Parathyroid adenoma (tissue), 2 donors: ENCODE measurements around the gene UPF2.

Source experiments
- H2AFZ ChIP-seq: fragments of 300-600 bp; sonication (generic); one replicate; pipeline ENCODE4 v1.7.0; 2017; ENCODE audit warnings: antibody characterized with exemption, mild to moderate bottlenecking
- H3K27ac ChIP-seq: fragments of 300-600 bp; sonication (generic); one replicate; pipeline ENCODE4 v1.7.0; 2017
- H3K27me3 ChIP-seq: fragments of 300-600 bp; sonication (generic); one replicate; pipeline ENCODE4 v1.7.0; 2017; ENCODE audit warnings: low read length; ENCODE audit not compliant: control insufficient read depth, insufficient read depth
- H3K36me3 ChIP-seq: fragments of 300-600 bp; sonication (generic); one replicate; pipeline ENCODE4 v1.7.0; 2017; ENCODE audit warnings: low read length; ENCODE audit not compliant: control insufficient read depth, insufficient read depth
- H3K4me1 ChIP-seq: fragments of 300-600 bp; sonication (generic); one replicate; pipeline ENCODE4 v1.7.0; 2017; ENCODE audit warnings: control low read depth
- H3K4me2 ChIP-seq: fragments of 300-600 bp; sonication (generic); one replicate; pipeline ENCODE4 v1.7.0; 2017; ENCODE audit warnings: low read length
- H3K4me3 ChIP-seq: fragments of 300-600 bp; sonication (generic); one replicate; pipeline ENCODE4 v1.7.0; 2017; ENCODE audit warnings: low read depth, low read length
- H3K79me2 ChIP-seq: fragments of 300-600 bp; sonication (generic); one replicate; pipeline ENCODE4 v1.7.0; 2017; ENCODE audit warnings: control low read depth
- H3K9ac ChIP-seq: fragments of 300-600 bp; sonication (generic); one replicate; pipeline ENCODE4 v1.7.0; 2017; ENCODE audit warnings: mild to moderate bottlenecking
- H3K9me3 ChIP-seq: fragments of 300-600 bp; sonication (generic); one replicate; pipeline ENCODE4 v1.7.0; 2017; ENCODE audit warnings: low read length; ENCODE audit not compliant: control insufficient read depth
- CTCF ChIP-seq: fragments of 300-600 bp; sonication (generic); IDR thresholded peaks from one replicate; pipeline ENCODE4 v1.7.0; 2017; ENCODE audit warnings: antibody characterized with exemption, mild to moderate bottlenecking
- donor health status: primary hyperparathyroidism.

Gene UPF2

GRCh38 chr10:11875494-11876281 is 166.9 kb downstream of the UPF2 start:
- H3K27me3 ChIP-seq, result no peaks in the 10 kb centered on the region
- no peaks in the 10 kb centered on the region for H3K36me3 ChIP-seq
- no peak for TF ChIP-seq CTCF
- H3K9ac ChIP-seq, result no peak overlapping the region
- H2AFZ ChIP-seq, result no peak overlapping the region
- no peak overlapping the region for H3K4me2 ChIP-seq
- no peaks in the 10 kb centered on the region for H3K4me1 ChIP-seq
- H3K79me2 ChIP-seq, result no peaks in the 10 kb centered on the region
- no peaks in the 10 kb centered on the region for H3K9me3 ChIP-seq
- no peak overlapping the region for H3K27ac ChIP-seq
- H3K4me3 ChIP-seq, result no peak overlapping the region

GRCh38 chr10:11874568-11875493 is 167.8 kb downstream of the UPF2 start:
- Histone ChIP-seq H3K9ac (no peak overlapping the region), H3K27ac (no peak overlapping the region), H3K4me3 (no peak overlapping the region), H3K27me3 (no peaks in the 10 kb centered on the region), H3K4me2 (peak overlapping the region; percentile 56), H3K9me3 (no peaks in the 10 kb centered on the region), H3K4me1 (no peaks in the 10 kb centered on the region), H3K79me2 (no peaks in the 10 kb centered on the region), H2AFZ (peak overlapping the region; percentile 83), H3K36me3 (no peaks in the 10 kb centered on the region)
- no peak for TF ChIP-seq CTCF

GRCh38 chr10:11871466-11871865 is 171.1 kb downstream of the UPF2 start:
- Histone ChIP-seq H3K27me3 (no peaks in the 10 kb centered on the region), H3K4me2 (peak overlapping the region; percentile 20), H3K79me2 (no peaks in the 10 kb centered on the region), H3K36me3 (no peaks in the 10 kb centered on the region), H2AFZ (peak overlapping the region; percentile 36), H3K9me3 (no peaks in the 10 kb centered on the region), H3K4me3 (no peak overlapping the region), H3K27ac (no peak overlapping the region), H3K9ac (no peak overlapping the region), H3K4me1 (no peaks in the 10 kb centered on the region)
- no peak for TF ChIP-seq CTCF

- H3K27me3 ChIP-seq, result no peaks in the 10 kb centered on the region
- no peak overlapping the region for H3K9ac ChIP-seq
- H3K27ac ChIP-seq, result no peak overlapping the region
- no peaks in the 10 kb centered on the region for H3K9me3 ChIP-seq
- H3K4me1 ChIP-seq, result no peaks in the 10 kb centered on the region
- no peaks in the 10 kb centered on the region for H3K79me2 ChIP-seq
- peak overlapping the region; percentile 36 for H2AFZ ChIP-seq
- peak overlapping the region; percentile 20 for H3K4me2 ChIP-seq
- H3K36me3 ChIP-seq, result no peaks in the 10 kb centered on the region
- no peak for TF ChIP-seq CTCF
- H3K4me3 ChIP-seq, result no peak overlapping the region
These were observed 171.7 kb downstream of the UPF2 start for GRCh38 chr10:11870900-11871400.
